Muscle layer of colon (tissue), 2 donors: Measurements from ENCODE around the gene INTS7.
"Not testable (repeated sequence)": the region's sequence is repeated elsewhere in the genome, so short reads cannot be mapped to it uniquely, and the experiment has no call there.

Experiments used
- H3K27ac ChIP-seq: one replicate; pipeline ENCODE4 v1.7.0; 2013; ENCODE audit warnings: low read depth, mild to moderate bottlenecking, low read length, moderate library complexity
- H3K27me3 ChIP-seq, 2 donors: one replicate each; pipeline ENCODE4 v1.7.0; 2013; ENCODE audit warnings: low read length in 2 of 2, mild to moderate bottlenecking in 2 of 2; ENCODE audit not compliant: insufficient read depth in 2 of 2, control insufficient read depth in 1 of 2
- H3K36me3 ChIP-seq: one replicate; pipeline ENCODE4 v1.7.0; 2013; ENCODE audit warnings: mild to moderate bottlenecking, low read length; ENCODE audit not compliant: insufficient read depth
- H3K4me1 ChIP-seq: one replicate; pipeline ENCODE4 v1.7.0; 2013; ENCODE audit warnings: mild to moderate bottlenecking, low read length; ENCODE audit not compliant: insufficient read depth
- H3K4me3 ChIP-seq, 2 donors: one replicate each; pipeline ENCODE4 v1.7.0; 2013; ENCODE audit warnings: low read length in 2 of 2, low read depth in 1 of 2, mild to moderate bottlenecking in 1 of 2, moderate library complexity in 1 of 2
- H3K9ac ChIP-seq: one replicate; pipeline ENCODE4 v1.7.0; 2013; ENCODE audit warnings: low read length
- H3K9me3 ChIP-seq: one replicate; pipeline ENCODE4 v1.7.0; 2013; ENCODE audit warnings: mild to moderate bottlenecking, low read length
- donor health status: abdominal sarcoma.
- donor health status: Adenocarcinoma of cecum.

Gene INTS7

DNA sequence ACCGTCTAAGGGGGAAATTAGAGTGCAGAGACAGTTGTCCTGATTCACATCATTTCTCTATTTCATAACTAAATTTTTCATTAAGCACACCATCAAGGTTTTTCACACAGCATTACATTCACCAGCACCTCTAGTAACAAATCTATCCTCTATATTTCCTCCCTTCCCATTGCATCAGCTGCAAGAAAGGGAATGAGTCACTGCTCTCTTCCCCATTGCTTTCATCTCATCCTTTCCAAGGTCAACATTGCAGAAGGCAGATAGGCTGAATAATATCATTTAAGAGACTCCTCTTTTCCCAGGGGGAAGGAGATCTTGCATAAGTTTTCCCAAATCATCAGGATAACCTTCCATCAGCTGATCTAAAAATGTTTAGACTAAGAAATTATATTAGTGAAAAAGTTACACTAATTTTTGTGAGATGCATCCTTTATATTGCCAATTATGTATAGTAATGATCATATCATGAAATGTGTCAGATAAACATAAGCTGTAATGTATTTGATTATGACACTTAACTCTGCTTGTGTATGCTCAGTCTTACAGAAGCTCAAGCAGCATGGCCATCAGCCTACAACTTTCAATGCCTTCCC lies 4.3 kb downstream of the INTS7 start:
- H3K9ac ChIP-seq = no peak overlapping the region
- no peaks in the 10 kb centered on the region for H3K9me3 ChIP-seq
- H3K36me3 ChIP-seq = no peaks in the 10 kb centered on the region
- no peaks in the 10 kb centered on the region for H3K4me1 ChIP-seq
- H3K27ac ChIP-seq = no peak overlapping the region
- H3K27me3 ChIP-seq = no peaks in the 10 kb centered on the region
- H3K4me3 ChIP-seq = no peak overlapping the region

GRCh38 chr1:212027727-212028126 lies 7.6 kb downstream of the INTS7 start:
- H3K9ac ChIP-seq, H3K36me3 ChIP-seq, H3K4me3 ChIP-seq, H3K27me3 ChIP-seq, H3K9me3 ChIP-seq, H3K4me1 ChIP-seq, H3K27ac ChIP-seq: not testable (repeated sequence)

DNA sequence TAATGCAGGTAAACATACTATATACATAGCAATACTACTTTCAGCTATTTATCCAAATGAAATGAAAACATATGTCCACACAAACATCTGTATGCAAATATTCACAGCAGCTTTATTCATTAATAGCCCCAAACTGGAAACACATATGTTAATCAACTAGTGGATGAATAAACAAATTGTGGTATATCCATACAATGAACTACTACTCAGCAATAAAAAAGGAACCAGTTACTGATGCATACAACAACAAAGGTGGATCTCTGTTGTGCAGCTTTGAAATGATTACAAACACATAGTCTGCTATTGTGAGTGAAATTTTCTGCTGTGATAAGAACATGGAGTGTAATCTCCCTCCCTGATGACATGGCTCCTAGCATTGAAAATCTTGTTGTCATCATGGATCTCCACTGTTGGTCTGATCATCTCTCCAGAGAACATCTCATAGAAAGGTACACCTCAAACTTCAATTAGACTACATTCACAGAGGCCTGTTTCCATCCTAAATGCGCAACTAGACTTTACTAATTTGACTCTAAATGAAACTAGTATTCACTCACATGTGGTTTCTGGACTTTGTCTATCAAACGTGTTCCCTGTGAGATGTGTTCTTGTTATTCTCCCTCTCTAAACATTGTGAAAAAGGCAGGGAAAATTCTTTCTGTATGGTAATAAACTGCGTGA lies 10.7 kb downstream of the INTS7 start:
- H3K4me3 ChIP-seq = no peak overlapping the region
- H3K27ac ChIP-seq = no peak overlapping the region
- no peaks in the 10 kb centered on the region for H3K9me3 ChIP-seq
- H3K4me1 ChIP-seq = no peaks in the 10 kb centered on the region
- no peaks in the 10 kb centered on the region for H3K27me3 ChIP-seq
- no peaks in the 10 kb centered on the region for H3K36me3 ChIP-seq
- H3K9ac ChIP-seq = no peak overlapping the region

DNA sequence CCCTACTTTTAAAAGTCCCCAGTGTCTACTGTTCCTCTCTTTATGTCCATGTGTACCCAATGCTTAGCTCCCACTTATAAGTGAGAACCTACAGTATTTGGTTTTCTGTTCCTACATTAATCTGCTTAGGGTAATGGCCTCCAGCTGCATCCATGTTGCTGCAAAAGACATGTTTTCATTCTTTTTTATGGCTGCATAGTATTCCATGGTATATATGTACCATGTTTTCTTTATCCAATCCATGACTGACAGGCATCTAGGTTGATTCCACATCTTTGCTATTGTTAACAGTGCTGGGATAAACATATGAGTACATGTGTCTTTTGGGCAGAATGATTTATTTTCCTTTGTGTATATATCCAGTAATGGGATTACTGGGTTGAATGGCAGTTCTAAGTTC lies 12.4 kb downstream of the INTS7 start:
- not testable (repeated sequence) for H3K9me3 ChIP-seq, H3K4me1 ChIP-seq, H3K4me3 ChIP-seq, H3K27me3 ChIP-seq, H3K36me3 ChIP-seq, H3K9ac ChIP-seq, H3K27ac ChIP-seq

DNA sequence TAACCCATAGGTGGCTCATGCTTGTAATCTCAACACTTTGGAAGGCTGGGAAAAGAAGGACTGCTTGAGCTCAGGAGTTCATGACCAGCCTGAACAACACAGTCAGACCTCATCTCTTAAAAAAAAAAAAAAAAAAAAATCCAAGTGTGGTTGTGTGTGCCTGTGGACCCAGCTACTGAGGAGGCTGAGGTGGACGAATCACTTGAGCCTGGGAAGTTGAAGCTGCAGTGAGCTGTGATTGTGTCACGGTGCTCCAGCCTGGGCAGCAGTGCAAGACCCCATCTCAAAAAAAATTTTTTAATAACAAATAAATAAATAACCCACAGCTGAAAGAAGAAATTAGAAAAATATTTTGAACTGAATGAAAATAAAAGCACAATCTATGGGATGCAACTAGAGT lies 13.8 kb downstream of the INTS7 start:
- Histone ChIP-seq H3K9me3 (no peaks in the 10 kb centered on the region), H3K9ac (no peak overlapping the region), H3K4me3 (no peak overlapping the region), H3K36me3 (no peaks in the 10 kb centered on the region), H3K27ac (no peak overlapping the region), H3K27me3 (no peaks in the 10 kb centered on the region), H3K4me1 (no peaks in the 10 kb centered on the region)

DNA sequence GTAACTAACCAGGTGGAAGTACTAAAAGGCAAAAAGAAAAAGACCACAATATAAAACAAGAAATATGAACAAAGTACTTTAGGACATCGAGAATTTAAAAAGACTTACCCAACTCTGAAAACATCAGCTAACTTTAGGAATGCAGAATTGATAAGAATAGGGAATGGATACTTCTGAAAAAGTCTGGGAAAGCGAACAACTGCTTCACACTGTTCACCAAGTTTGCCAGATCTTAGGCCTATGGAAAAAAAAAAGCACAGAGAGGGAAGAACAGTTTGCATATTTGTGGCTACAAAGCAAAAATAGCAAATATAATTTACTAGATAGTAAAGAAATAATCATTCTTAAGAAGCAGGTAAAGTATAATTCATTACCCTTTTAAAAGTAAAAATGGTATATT lies 14.4 kb downstream of the INTS7 start:
- H3K9me3 ChIP-seq = no peaks in the 10 kb centered on the region
- no peak overlapping the region for H3K27ac ChIP-seq
- H3K4me3 ChIP-seq = no peak overlapping the region
- no peaks in the 10 kb centered on the region for H3K27me3 ChIP-seq
- H3K4me1 ChIP-seq = no peaks in the 10 kb centered on the region
- H3K36me3 ChIP-seq = peaks cover 4% of the 10 kb centered on the region
- H3K9ac ChIP-seq = no peak overlapping the region

GRCh38 chr1:212013672-212014071 lies 21.7 kb downstream of the INTS7 start:
- Histone ChIP-seq H3K27ac (no peak overlapping the region), H3K36me3 (peaks cover 4% of the 10 kb centered on the region)

GRCh38 chr1:212012034-212012740 lies 23.2 kb downstream of the INTS7 start:
- no peaks in the 10 kb centered on the region for H3K9me3 ChIP-seq
- no peak overlapping the region for H3K9ac ChIP-seq
- H3K27ac ChIP-seq = no peak overlapping the region
- H3K4me3 ChIP-seq = no peak overlapping the region
- peaks cover 4% of the 10 kb centered on the region for H3K36me3 ChIP-seq
- H3K27me3 ChIP-seq = no peaks in the 10 kb centered on the region
- no peaks in the 10 kb centered on the region for H3K4me1 ChIP-seq

More at GRCh38 chr1:212013672-212014071, 21.7 kb downstream of the INTS7 start:
- H3K4me3 ChIP-seq = no peak overlapping the region
- H3K4me1 ChIP-seq = no peaks in the 10 kb centered on the region
- no peaks in the 10 kb centered on the region for H3K27me3 ChIP-seq
- no peak overlapping the region for H3K9ac ChIP-seq
- no peaks in the 10 kb centered on the region for H3K9me3 ChIP-seq

DNA sequence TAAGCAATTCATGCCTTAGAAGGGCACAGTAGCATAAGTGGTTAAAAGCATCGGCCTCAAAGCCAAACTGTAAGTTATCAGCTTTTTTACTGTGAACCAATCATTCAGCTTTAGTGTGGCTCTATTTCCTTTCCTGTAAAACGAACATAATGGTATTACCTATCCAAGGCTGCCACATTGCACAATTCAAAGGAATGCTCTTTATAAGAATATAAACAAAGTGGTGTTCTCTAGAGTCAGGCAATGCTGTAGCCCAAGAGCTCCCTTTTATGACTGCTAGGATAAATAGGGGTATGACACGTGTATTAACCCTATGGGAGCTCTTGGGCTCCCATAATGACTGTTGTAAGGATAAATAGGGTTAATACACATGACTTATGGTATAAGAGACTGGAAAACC lies 25.4 kb downstream of the INTS7 start:
- H3K9ac ChIP-seq = no peak overlapping the region
- H3K4me1 ChIP-seq = no peaks in the 10 kb centered on the region
- H3K36me3 ChIP-seq = no peaks in the 10 kb centered on the region

DNA sequence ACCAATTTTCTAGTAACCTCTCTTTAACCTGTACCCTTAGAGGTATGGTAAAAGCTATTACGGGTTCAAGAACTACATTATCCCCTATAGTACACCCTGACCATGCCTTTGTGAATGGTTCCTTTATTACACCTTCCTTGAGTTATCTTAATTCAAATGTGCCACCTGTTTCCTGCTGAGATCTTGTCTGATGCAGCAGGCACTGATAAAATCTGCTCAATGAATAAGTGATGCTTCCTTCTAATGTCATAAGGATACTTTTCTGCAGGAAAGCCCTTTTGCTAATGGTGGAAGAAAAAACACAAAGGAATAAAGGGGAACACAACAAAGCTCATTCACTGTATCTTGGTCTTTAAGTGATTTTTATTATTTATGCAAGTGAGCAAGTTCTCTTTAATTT lies 25.8 kb downstream of the INTS7 start:
- Histone ChIP-seq H3K27me3 (no peaks in the 10 kb centered on the region), H3K36me3 (no peaks in the 10 kb centered on the region), H3K4me1 (no peaks in the 10 kb centered on the region), H3K27ac (no peak overlapping the region), H3K9me3 (no peaks in the 10 kb centered on the region), H3K9ac (no peak overlapping the region), H3K4me3 (no peak overlapping the region)

More for the DNA sequence above, 25.4 kb downstream of the INTS7 start:
- Histone ChIP-seq H3K4me3 (no peak overlapping the region), H3K9me3 (no peaks in the 10 kb centered on the region), H3K27ac (no peak overlapping the region), H3K27me3 (no peaks in the 10 kb centered on the region)

- no peaks in the 10 kb centered on the region for H3K27me3 ChIP-seq
- H3K27ac ChIP-seq = no peak overlapping the region
- H3K9ac ChIP-seq = no peak overlapping the region
- no peaks in the 10 kb centered on the region for H3K9me3 ChIP-seq
- no peak overlapping the region for H3K4me3 ChIP-seq
- H3K36me3 ChIP-seq = no peaks in the 10 kb centered on the region
- H3K4me1 ChIP-seq = no peaks in the 10 kb centered on the region
Observed at GRCh38 chr1:212007886-212008285, 27.5 kb downstream of the INTS7 start.
